Suprapubic skin (tissue), 3 donors: ENCODE measurements around the gene SLC38A10.

Experiments used
- POLR2A ChIP-seq, 2 donors: fragments of 450-650 bp; IDR thresholded peaks; one replicate each; pipeline ENCODE4 v1.6.1; 2017; ENCODE audit warnings: antibody characterized with exemption in 2 of 2, mild to moderate bottlenecking in 2 of 2, moderate library complexity in 2 of 2
- TF ChIP-seq, protein P1 (sequence below), 2 donors: fragments of 200-600 bp in 1 of 2; fragments of 450-650 bp in 1 of 2; sonication (generic) in 1 of 2; IDR thresholded peaks; one replicate each; pipeline ENCODE4 v1.5.1; 2016 to 2019; ENCODE audit warnings: antibody characterized with exemption in 2 of 2, mild to moderate bottlenecking in 1 of 2, moderate library complexity in 1 of 2

DNA sequence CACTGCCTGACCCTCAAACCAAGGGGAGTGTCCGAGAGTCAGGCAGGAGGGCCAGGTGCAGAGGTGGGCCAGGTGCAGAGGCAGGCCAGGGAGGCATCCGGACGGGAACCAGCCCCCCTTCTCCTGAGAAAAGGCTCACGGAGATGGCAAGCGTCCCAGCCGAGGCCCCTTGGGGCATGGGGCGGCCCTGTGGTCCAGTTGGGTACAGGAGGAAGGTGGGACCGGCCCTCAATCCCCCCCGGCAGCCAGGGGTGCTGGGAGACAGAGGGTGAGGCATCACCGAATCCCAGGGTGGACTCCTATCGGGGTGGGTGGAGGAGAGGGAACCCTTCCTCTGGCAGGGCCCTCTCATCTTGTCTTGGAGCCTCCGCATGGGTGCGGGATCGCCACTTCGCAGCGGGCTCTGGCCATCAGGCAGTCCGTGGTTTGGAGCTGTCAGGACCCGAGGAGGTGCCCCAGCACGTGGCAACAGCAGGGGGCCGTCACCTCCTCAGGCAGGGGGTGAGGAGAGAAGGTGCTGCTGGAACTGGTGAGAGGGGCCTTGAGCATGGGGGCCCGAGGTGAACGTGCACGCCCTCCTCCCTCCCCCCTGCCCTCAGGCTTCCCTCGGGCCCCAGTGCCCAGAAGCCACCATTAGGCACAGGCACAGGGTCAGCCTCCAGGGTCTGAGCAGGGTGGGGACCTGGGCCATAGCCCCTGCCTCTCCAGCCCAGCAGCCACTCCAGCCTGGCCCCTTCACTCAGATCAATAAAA is 38.7 kb upstream of the SLC38A10 start:
- TF ChIP-seq, protein P1, sequence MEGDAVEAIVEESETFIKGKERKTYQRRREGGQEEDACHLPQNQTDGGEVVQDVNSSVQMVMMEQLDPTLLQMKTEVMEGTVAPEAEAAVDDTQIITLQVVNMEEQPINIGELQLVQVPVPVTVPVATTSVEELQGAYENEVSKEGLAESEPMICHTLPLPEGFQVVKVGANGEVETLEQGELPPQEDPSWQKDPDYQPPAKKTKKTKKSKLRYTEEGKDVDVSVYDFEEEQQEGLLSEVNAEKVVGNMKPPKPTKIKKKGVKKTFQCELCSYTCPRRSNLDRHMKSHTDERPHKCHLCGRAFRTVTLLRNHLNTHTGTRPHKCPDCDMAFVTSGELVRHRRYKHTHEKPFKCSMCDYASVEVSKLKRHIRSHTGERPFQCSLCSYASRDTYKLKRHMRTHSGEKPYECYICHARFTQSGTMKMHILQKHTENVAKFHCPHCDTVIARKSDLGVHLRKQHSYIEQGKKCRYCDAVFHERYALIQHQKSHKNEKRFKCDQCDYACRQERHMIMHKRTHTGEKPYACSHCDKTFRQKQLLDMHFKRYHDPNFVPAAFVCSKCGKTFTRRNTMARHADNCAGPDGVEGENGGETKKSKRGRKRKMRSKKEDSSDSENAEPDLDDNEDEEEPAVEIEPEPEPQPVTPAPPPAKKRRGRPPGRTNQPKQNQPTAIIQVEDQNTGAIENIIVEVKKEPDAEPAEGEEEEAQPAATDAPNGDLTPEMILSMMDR (IDR thresholded peaks at IDR 0.05), result no peak
- TF ChIP-seq POLR2A (IDR thresholded peaks at IDR 0.05), result no peak
